Activated B cell treated with CpG ODN at 0.5 μM for 24 hours (primary cell): ENCODE results near the gene RABGAP1L. TPM values are rescaled to one million over a fixed set of nuclear protein-coding genes. Genes with fewer than 3 reads are reported as not detected.
A peak's percentile ranks its signal among the peaks of the same experiment; 100 is the strongest.

Source experiments
- ATAC-seq: fragments of 200-7000 bp; cut with Tn5 transposase; one replicate; pipeline ENCODE4 v1.10.0; 2021; ENCODE audit warnings: low read depth, mild to moderate bottlenecking, moderate library complexity
- CTCF ChIA-PET: fragments of 350-600 bp; sonication (Branson Sonifier 250); formaldehyde crosslinking; loops from one replicate; lab custom pipeline; 2021; ENCODE audit warnings: antibody characterized with exemption; lab: Charles Lee
- POLR2A ChIA-PET: fragments of 350-600 bp; sonication (Branson Sonifier 250); formaldehyde crosslinking; loops from one replicate; lab custom pipeline; 2021; ENCODE audit warnings: antibody characterized with exemption; lab: Charles Lee
- DNase-seq: peaks from one replicate; pipeline ENCODE4 v3.0.0; 2022
- H3K27ac Mint-ChIP-seq: one replicate; pipeline ENCODE4 v1.8.0; 2020; ENCODE audit warnings: mixed read lengths
- H3K27me3 Mint-ChIP-seq: one replicate; pipeline ENCODE4 v1.8.0; 2021; ENCODE audit warnings: mixed read lengths
- H3K36me3 Mint-ChIP-seq: one replicate; pipeline ENCODE4 v1.8.0; 2021; ENCODE audit warnings: low read depth, mixed read lengths
- H3K4me1 Mint-ChIP-seq: one replicate; pipeline ENCODE4 v1.8.0; 2021; ENCODE audit warnings: mixed read lengths
- H3K4me3 Mint-ChIP-seq: one replicate; pipeline ENCODE4 v1.8.0; 2020; ENCODE audit warnings: mild to moderate bottlenecking, mixed read lengths
- H3K9me3 Mint-ChIP-seq: one replicate; pipeline ENCODE4 v1.8.0; 2020; ENCODE audit warnings: mixed read lengths
- CTCF ChIP-seq: fragments of 200-600 bp; IDR thresholded peaks from one replicate; pipeline ENCODE4 v1.8.0; 2022; ENCODE audit warnings: antibody characterized with exemption, mild to moderate bottlenecking
- intact Hi-C: fragments of 100-400 bp; cut with micrococcal nuclease; formaldehyde crosslinking; loops from one replicate; pipeline ENCODE4 v1.15.1; 2024
- total RNA-seq: library from RNA; stranded (reverse); gene quantifications from 2 replicates; pipeline ENCODE4 v1.2.3, GENCODE V29; 2022

The RABGAP1L gene
- total RNA-seq, 1 donor from 2014 or later = 126 TPM

GRCh38 chr1:174999216-174999935, 840.1 kb downstream of the RABGAP1L start:
- H3K4me3 Mint-ChIP-seq = no peak overlapping the region
- peaks cover 26% of the 10 kb centered on the region for H3K36me3 Mint-ChIP-seq
- intact Hi-C loops = loop anchor here (1.0 to 10.0 kb wide), 11 partner anchors 24 to 1585 kb away; partner anchors contain the start of genes CENPL, COP1, DARS2 and MRPS14
- H3K9me3 Mint-ChIP-seq = no peaks in the 10 kb centered on the region
- ChIA-PET POLR2A (interaction anchor here (0.6 to 5.0 kb wide), 47 partner anchors 8 to 1660 kb away, joined by 3 to 139 read pairs (median 5); partner anchors contain the start of genes DARS2, GAS5, KLHL20 and MRPS14), CTCF (interaction anchor here (0.6 to 1.9 kb wide), 11 partner anchors 10 to 737 kb away, joined by 3 to 12 read pairs (median 4); partner anchors contain the start of gene MRPS14)
- peaks cover 38% of the 10 kb centered on the region for H3K4me1 Mint-ChIP-seq
- H3K27ac Mint-ChIP-seq = no peak overlapping the region
- ATAC-seq (peak; percentile 78), DNase-seq (peak; percentile 88)
- H3K27me3 Mint-ChIP-seq = no peaks in the 10 kb centered on the region
- TF ChIP-seq CTCF = no peak

GRCh38 chr1:174999936-175000696, 840.8 kb downstream of the RABGAP1L start, which contains the start of gene CACYBP:
CACYBP (plus strand) TSS chr1:174999947; CDS start chr1:175000181, 234 bp downstream.
- POLR2A ChIA-PET = interaction anchor here (0.5 to 5.0 kb wide), 39 partner anchors 8 to 1660 kb away, joined by 3 to 139 read pairs (median 6); partner anchors contain the start of genes GAS5, KLHL20, MRPS14 and PRDX6
- TF ChIP-seq CTCF = no peak
- no peak within 1 kb of the TSS for H3K4me3 Mint-ChIP-seq
- peaks cover 27% of the 10 kb centered on the region for H3K36me3 Mint-ChIP-seq
- intact Hi-C loops = loop anchor here (1.0 to 10.0 kb wide), 11 partner anchors 23 to 1585 kb away; partner anchors contain the start of genes CENPL, COP1, DARS2 and MRPS14
- H3K9me3 Mint-ChIP-seq = no peaks in the 10 kb centered on the region
- CTCF ChIA-PET = interaction anchor here (1.9 kb wide), 1 partner anchor 224 kb away, joined by 4 read pairs; no protein-coding TSS in a partner anchor
- no peak for DNase-seq
- ATAC-seq = no peak
- no peak within 1 kb of the TSS for H3K27ac Mint-ChIP-seq
- H3K27me3 Mint-ChIP-seq = no peaks in the 10 kb centered on the region
- peaks cover 38% of the 10 kb centered on the region for H3K4me1 Mint-ChIP-seq

- H3K27ac Mint-ChIP-seq = no peak overlapping the region
- no peak for TF ChIP-seq CTCF
- no peaks in the 10 kb centered on the region for H3K9me3 Mint-ChIP-seq
- H3K36me3 Mint-ChIP-seq = peaks cover 29% of the 10 kb centered on the region
- ChIA-PET CTCF (interaction anchor here (1.9 kb wide), 1 partner anchor 224 kb away, joined by 4 read pairs; no protein-coding TSS in a partner anchor), POLR2A (interaction anchor here (0.5 to 5.0 kb wide), 16 partner anchors 8 to 1133 kb away, joined by 3 to 139 read pairs (median 12); partner anchors contain the start of genes GAS5, MRPS14 and ZBTB37)
- H3K27me3 Mint-ChIP-seq = no peaks in the 10 kb centered on the region
- intact Hi-C loops = no loop called here
- ATAC-seq (no peak), DNase-seq (no peak)
- no peak overlapping the region for H3K4me3 Mint-ChIP-seq
- H3K4me1 Mint-ChIP-seq = peaks cover 38% of the 10 kb centered on the region
Measured at GRCh38 chr1:175000697-175001187, 841.4 kb downstream of the RABGAP1L start.

- ATAC-seq (no peak), DNase-seq (no peak)
- H3K9me3 Mint-ChIP-seq = no peaks in the 10 kb centered on the region
- POLR2A ChIA-PET = interaction anchor here (1.9 kb wide), 1 partner anchor 20 kb away, joined by 11 read pairs; the partner anchor contains the start of gene MRPS14
- intact Hi-C loops = no loop called here
- H3K4me3 Mint-ChIP-seq = no peak overlapping the region
- no peak for TF ChIP-seq CTCF
- no peaks in the 10 kb centered on the region for H3K27me3 Mint-ChIP-seq
- peaks cover 32% of the 10 kb centered on the region for H3K4me1 Mint-ChIP-seq
- H3K36me3 Mint-ChIP-seq = peaks cover 41% of the 10 kb centered on the region
- CTCF ChIA-PET = interaction anchor here (2.2 kb wide), 1 partner anchor 26 kb away, joined by 5 read pairs; no protein-coding TSS in a partner anchor
- no peak overlapping the region for H3K27ac Mint-ChIP-seq
Measured at GRCh38 chr1:175002910-175003517, 843.7 kb downstream of the RABGAP1L start.
